GM21526 (cell line): ENCODE data around the gene SNRPN.
"Not testable (repeated sequence)": the region's sequence is repeated elsewhere in the genome, so short reads cannot be mapped to it uniquely, and the experiment has no call there.

Experiments used
- ATAC-seq: cut with Tn5 transposase; IDR thresholded peaks from one replicate; pipeline ENCODE4 v1.9.1; 2021; ENCODE audit warnings: moderate library complexity; ENCODE audit not compliant: unreplicated experiment, low FRiP score

The SNRPN gene

DNA sequence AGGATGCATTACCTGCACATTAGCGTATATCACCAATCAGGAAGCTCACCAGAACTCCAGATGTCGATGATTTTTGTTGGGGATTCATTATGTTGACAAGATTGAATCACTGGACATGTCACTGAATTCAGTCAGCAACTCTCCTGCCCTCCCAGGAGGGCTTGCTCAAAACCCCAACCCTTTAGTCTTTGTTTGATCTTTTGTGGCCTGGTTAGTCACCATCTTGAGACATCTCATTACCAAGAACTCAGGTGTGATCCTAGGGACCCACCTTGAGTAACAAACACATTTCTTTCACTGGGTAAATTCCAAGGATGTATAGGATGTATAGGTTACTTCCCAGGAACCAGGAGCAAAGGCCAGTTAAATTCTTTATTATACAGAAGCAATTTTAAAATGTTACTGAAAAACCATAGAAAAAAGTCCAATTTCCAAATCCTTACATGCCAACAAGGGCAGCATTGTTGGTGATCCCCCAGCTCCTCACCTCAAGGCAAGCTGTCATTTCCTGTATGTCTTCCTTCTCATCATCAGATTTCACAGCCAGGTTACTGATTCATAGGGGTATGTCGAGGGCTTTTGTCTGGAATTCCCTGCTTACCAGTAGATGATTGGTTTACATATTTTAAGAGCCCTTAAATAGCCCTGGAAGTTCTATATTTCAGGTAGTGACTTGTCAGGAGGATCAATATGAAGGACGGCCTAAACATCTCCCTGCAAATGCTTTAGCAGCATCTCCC, 11.7 kb downstream of the SNRPN start:
- no peak for ATAC-seq

DNA sequence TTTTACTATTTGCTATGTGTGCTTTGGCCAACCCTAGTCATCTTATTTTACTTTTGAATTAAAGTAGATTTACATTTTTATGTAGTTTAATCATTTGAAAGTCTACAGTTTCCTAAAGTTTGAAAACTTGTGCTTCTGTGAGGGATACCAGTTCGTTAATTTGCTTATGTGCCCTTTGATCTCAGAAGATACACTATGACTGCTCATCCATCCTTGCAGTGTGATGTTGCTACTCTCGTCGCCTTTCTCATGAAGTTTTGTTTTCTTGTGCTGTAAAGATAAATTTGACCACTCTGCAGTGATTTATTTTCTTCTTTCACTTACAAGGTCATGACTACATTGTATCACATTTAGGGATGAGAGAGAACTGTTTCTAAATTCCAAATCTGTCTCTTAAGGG, 16.3 kb downstream of the SNRPN start:
- no peak for ATAC-seq

- ATAC-seq = no peak
These were observed 17.0 kb downstream of the SNRPN start for GRCh38 chr15:24971772-24972171.

- not testable (repeated sequence) for ATAC-seq
These were observed 17.9 kb downstream of the SNRPN start for GRCh38 chr15:24972707-24973106.

DNA sequence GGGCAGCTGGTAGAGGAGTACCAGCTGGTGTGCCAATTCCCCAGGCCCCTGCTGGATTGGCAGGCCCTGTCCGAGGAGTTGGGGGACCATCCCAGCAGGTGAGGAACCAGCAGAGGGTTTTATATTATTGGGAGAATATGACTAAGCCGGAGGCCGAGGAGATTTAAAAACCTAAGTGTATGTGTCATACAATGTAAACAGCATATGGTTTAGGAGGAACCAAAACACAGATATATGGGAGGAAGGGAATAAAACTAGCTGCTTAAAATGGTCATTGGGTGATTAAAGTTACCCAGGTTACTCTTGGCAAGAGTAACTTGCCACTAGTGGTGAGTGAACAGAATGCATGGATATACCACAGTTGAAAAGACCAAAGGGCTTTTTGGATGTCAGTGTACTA, 22.1 kb downstream of the SNRPN start:
- no peak for ATAC-seq

DNA sequence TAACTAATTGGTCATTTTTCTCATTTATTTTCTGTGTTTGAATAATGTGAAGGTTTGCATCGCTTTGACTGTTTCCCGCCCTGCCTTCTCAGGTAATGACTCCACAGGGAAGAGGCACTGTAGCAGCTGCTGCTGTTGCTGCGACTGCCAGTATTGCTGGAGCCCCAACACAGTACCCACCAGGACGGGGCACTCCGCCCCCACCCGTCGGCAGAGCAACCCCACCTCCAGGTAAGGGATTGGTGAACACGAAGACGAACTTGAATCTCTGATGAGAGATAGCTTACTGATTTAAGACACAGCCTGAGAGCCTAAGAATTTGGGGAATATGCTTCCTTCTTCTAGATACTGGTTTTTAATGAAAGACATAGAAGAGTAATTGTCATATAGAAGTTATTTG, 22.9 kb downstream of the SNRPN start:
- ATAC-seq = no peak

DNA sequence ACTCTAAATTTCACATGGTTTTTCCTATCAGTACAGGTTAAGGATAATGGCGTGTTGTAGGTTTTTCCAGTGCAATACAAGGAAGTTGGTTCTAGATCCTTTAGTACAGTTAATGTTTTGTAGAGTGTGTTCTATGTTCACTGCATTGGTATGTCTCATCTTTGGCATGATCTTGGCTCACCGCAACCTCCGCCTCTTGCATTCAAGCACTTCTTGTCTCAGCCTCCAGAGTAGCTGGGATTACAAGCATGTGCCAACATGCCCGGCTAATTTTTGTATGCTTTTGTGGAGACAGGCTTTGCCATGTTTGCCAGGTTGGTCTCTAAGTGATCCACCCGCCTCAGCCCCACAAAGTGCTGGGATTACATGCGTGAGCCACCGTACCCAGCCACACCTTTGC, 30.4 kb downstream of the SNRPN start:
- no peak for ATAC-seq

GRCh38 chr15:24986653-24987052, 31.9 kb downstream of the SNRPN start:
- ATAC-seq = no peak

- no peak for ATAC-seq
These were observed 64.6 kb downstream of the SNRPN start for GRCh38 chr15:25019434-25019833.

- no peak for ATAC-seq
These were observed 67.4 kb downstream of the SNRPN start for GRCh38 chr15:25022233-25022632.
